IPS-15b (cell line): Measurements from ENCODE around the gene GPR139.

ENCODE experiments used
- H3K27me3 ChIP-seq: one replicate; pipeline ENCODE4 v1.6.1; 2013; ENCODE audit warnings: low read length; ENCODE audit not compliant: control insufficient read depth, insufficient read depth
- H3K36me3 ChIP-seq: one replicate; pipeline ENCODE4 v1.6.1; 2013; ENCODE audit warnings: low read length; ENCODE audit not compliant: control insufficient read depth, insufficient read depth
- H3K4me1 ChIP-seq: one replicate; pipeline ENCODE4 v1.6.1; 2013; ENCODE audit warnings: mild to moderate bottlenecking, low read length; ENCODE audit not compliant: control insufficient read depth, insufficient read depth
- H3K4me3 ChIP-seq: one replicate; pipeline ENCODE4 v1.5.1; 2013; ENCODE audit warnings: low read depth, low read length
- H3K9ac ChIP-seq: one replicate; pipeline ENCODE4 v1.6.1; 2013; ENCODE audit warnings: low read depth, mild to moderate bottlenecking, low read length
- H3K9me3 ChIP-seq: one replicate; pipeline ENCODE4 v1.6.1; 2013; ENCODE audit warnings: mild to moderate bottlenecking, low read length; ENCODE audit not compliant: control insufficient read depth, insufficient read depth

GPR139 gene

DNA sequence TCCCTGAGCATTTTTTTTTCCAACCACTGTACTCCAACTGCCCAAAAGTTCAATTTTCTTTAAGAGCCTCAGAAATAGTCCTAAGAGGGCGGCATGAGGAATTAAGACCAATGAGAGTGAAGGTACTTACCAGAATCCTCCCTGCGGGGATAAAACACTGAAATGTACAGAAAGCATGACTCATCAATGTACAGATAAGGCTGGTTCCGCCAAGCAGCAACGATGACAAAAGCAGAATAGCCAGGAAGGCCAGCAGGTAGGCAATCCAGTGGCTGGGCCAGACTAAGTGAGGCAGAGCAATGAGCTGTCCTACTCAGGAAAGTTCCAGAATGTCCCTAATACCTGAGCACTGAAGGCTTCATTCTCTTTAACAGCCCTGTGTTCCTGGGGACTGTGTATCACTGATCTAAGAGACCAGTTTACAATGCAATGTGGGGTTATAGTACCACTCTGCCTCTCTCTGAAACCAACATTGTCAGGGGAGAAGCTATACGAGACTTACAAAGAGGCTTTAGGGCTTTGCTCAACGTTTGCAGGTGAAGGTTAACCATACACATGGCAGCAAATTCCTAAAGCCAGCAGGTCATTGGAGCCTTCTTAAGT, 11.0 kb upstream of the GPR139 start:
- Histone ChIP-seq H3K4me3 (no peak overlapping the region), H3K4me1 (no peaks in the 10 kb centered on the region), H3K9me3 (no peaks in the 10 kb centered on the region), H3K9ac (no peak overlapping the region), H3K27me3 (no peaks in the 10 kb centered on the region), H3K36me3 (no peaks in the 10 kb centered on the region)

DNA sequence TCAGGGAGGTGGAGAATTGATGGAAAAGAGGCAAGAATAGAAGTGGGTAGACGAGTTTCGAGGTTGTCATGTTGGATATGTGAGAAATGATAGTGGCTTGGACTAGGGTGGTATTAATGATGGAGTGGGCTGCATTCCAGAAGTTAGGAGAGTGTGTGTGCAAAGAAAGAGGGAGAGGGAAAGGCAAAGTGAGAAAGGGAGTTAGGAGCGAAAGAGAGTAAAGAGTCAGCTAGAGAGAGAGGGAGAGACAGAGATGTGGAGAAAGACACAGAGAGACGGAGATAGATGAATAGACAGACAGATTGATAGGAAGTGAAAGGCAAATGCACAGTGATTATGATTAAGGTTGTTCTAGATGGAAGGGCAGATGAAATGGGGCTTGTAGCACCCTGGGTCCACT, 5.4 kb upstream of the GPR139 start:
- H3K4me3 ChIP-seq: no peak overlapping the region
- peaks cover 3% of the 10 kb centered on the region for H3K4me1 ChIP-seq
- H3K27me3 ChIP-seq: peaks cover 23% of the 10 kb centered on the region
- H3K9me3 ChIP-seq: no peaks in the 10 kb centered on the region
- no peaks in the 10 kb centered on the region for H3K36me3 ChIP-seq
- no peak overlapping the region for H3K9ac ChIP-seq

DNA sequence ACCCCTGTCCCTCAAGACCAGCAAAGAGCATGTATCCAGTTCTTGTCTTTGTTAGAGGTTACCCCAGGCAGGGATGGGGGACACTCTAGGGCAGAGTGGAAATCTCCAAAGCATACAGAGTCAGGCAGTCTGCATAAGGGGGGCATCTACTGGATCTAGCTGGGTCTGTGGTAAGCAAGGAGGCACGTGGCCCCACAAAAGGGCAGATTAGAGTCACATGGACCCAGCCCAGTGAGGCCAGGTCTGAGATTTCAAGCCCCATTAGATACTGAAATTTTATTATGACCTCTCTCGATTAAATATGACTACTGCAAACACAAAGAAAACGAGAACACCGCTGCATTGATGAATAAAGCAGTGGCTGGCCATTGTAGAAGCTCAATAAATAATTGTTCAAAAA, 1.6 kb upstream of the GPR139 start:
- Histone ChIP-seq H3K9me3 (no peaks in the 10 kb centered on the region), H3K27me3 (peaks cover 54% of the 10 kb centered on the region), H3K36me3 (no peaks in the 10 kb centered on the region), H3K9ac (no peak overlapping the region), H3K4me1 (peaks cover 7% of the 10 kb centered on the region), H3K4me3 (no peak overlapping the region)

DNA sequence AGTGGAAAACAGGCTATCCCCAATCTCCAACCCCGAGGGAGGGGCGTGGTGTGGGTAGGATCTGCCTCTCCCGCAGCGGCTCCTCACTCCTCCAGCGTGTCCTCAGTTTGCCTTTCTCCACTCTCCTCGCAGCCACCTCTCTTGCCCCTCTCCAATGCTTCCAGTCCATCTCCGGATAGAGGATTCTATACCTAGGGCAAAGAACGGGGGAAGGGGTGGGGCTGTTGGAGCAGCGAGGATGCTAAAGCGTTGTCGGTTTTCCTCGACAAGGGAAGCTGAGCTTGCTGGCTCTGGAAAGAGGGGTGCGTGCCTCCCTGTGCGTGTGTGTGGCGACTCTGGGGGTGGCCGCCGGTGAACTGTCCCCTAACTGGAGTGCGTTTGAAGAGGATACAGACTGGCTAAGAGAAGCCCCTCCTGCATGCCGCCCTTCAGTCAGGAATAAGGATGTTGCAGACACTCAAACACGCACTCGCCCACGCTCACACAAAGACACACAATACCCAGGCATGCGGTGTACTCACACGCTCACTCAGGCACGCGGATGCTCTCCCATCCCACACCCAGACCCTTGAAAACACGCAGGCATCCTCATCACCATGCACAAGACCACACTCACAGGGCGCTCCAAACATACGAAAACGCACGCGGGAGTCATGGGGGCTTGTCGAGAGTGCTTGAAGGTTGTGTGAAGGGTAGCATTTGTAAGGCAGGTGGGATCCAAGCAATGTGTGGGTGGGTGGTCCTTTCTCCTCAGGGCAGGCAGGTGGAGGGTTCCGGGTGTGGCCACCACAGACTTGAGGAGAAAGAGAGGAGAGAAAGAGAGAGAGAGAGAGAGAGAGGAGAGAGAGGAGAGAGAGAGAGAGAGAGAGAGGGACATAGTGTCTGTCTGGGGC, 655 bp upstream of the GPR139 start:
- H3K4me3 ChIP-seq: peak overlapping the region; percentile 82
- H3K27me3 ChIP-seq: peaks cover 54% of the 10 kb centered on the region
- H3K36me3 ChIP-seq: no peaks in the 10 kb centered on the region
- peaks cover 7% of the 10 kb centered on the region for H3K4me1 ChIP-seq
- H3K9ac ChIP-seq: no peak overlapping the region
- no peaks in the 10 kb centered on the region for H3K9me3 ChIP-seq

DNA sequence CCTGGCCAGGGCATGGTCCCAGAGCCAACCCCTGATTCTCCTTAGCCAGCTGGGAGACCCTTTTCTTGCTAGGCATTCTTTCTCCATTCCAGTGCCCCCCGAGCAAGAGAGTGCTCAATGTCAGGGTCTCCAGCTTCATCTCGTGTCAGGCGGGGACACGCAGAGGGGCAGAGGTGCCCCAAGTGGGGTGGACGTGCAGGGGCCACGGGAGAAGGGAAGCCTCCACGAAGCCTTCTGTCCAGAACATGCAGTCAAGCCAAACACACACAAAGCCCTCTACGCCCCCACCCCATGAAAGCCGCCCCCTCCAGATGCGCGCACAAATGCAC, 852 bp downstream of the GPR139 start:
- peak overlapping the region; percentile 82 for H3K4me3 ChIP-seq
- H3K27me3 ChIP-seq: peaks cover 54% of the 10 kb centered on the region

DNA sequence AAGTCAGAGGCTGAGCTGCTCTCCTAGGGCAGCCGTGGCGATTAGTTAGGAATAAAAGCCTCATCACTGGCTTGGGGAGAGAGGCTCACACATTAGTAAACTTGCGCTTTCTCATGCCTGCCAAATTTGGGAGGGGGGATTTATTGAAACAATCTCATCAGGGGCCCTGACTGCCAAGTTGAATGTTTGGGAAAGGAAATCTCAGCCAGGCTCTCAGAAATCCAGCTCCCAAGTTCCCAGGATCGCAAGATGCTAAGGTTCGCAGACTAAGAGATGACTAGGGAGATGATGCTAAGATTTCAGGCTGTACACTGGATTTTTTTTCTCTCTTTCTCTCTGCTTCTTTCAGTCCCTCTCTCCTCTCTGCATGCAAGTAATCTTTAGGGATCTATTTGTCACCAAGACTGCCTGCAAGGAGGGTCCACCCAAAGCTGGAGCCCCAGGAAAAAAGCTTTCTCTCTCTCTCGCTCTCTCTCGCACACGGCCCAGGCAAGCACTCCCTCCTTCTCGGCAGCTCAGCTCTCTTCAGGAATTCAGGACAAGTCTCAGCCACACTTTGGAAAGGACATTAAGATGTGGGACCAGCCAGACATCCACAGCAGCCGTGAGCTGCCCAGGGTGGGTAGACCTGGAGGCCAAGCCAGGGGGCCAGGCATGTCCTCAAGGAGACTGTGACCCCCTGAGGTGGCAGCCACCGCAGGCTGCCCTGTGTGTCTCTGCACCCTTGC, 1.4 kb downstream of the GPR139 start:
- Histone ChIP-seq H3K9ac (no peak overlapping the region), H3K27me3 (peaks cover 54% of the 10 kb centered on the region), H3K4me3 (peak overlapping the region; percentile 82), H3K36me3 (no peaks in the 10 kb centered on the region), H3K9me3 (no peaks in the 10 kb centered on the region), H3K4me1 (peaks cover 7% of the 10 kb centered on the region)

More for the DNA sequence above, 852 bp downstream of the GPR139 start:
- Histone ChIP-seq H3K9ac (no peak overlapping the region), H3K4me1 (peaks cover 7% of the 10 kb centered on the region), H3K36me3 (no peaks in the 10 kb centered on the region), H3K9me3 (no peaks in the 10 kb centered on the region)

DNA sequence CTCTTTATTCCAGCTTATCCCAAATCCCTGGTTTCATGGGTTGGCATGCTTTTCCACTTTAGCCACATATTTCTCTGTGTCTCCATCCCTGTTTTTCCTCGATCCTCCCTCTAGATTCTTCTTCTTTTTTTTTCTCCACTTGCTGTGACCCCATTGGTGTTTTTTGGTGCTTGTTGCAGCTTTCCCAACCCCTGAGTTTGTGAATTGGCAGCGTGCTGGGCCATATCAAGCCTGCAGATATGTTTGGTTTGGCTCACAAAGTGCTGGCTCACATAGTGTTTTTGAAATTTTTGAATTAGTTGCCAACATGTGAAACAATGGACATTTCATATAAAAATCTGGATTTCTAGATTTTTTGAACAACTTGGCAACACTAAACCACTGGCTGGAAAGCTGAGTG, 8.8 kb downstream of the GPR139 start:
- H3K36me3 ChIP-seq: no peaks in the 10 kb centered on the region
- H3K4me3 ChIP-seq: no peak overlapping the region
- no peak overlapping the region for H3K9ac ChIP-seq
- H3K4me1 ChIP-seq: no peaks in the 10 kb centered on the region
- H3K27me3 ChIP-seq: no peaks in the 10 kb centered on the region
- H3K9me3 ChIP-seq: no peaks in the 10 kb centered on the region

DNA sequence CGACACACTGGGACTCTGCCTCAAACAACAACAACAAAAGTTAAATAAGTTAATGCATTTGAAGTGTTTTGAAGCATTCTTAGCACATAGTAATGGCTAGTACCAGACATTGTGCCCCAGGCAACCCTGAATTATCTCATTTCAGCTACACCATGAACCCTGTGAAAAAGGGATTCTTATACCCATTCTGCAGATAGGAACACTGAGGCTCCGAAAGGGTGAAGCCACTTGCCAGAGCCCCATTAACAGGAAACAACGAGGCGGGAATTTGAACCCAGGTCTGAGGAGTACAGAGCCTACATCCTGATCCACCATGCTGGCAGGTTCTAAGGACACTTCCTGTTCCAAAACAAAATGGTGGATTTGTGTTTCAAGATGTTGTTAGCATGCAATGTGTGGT, 9.2 kb downstream of the GPR139 start:
- Histone ChIP-seq H3K9me3 (no peaks in the 10 kb centered on the region), H3K4me3 (no peak overlapping the region), H3K4me1 (no peaks in the 10 kb centered on the region), H3K36me3 (no peaks in the 10 kb centered on the region), H3K27me3 (no peaks in the 10 kb centered on the region), H3K9ac (no peak overlapping the region)

DNA sequence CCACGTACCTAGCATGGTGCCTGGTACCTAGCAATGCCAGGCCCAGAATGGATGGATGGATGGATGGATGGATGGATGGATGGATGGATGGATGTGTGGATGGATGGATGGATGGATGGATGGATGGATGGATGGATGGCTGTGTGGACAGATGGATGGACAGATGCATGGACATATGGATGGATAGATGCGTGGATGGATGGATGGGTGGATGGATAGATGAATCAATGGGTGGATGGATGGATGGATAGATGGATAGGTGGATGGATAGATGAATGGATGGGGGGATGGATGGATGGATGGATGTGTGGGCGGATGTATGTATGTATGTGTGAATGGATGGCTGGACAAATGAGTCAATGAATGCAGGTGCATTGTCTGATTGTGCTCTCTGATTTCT, 12.6 kb downstream of the GPR139 start:
- no peak overlapping the region for H3K4me3 ChIP-seq
- no peaks in the 10 kb centered on the region for H3K9me3 ChIP-seq
- no peaks in the 10 kb centered on the region for H3K27me3 ChIP-seq
- H3K36me3 ChIP-seq: no peaks in the 10 kb centered on the region
- no peak overlapping the region for H3K9ac ChIP-seq
- no peaks in the 10 kb centered on the region for H3K4me1 ChIP-seq

DNA sequence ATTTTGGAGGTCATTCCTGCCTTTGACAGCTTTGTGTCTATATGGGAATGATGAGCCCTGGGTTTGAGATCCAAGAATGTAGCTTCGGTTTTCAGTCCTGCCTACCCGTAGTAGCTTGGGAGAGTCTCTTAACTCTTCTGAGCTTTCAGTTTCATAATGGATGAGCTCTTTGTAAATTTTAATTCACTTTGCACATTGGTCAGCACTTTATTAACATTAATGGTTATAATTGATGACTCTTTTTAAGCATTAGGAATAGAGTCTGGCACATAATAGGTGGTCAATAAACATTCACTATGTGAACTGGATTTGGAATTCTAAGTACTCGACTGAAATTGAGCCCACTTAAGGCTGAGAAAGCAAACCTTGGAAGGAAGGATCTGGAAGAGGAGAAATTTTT, 17.3 kb downstream of the GPR139 start:
- Histone ChIP-seq H3K4me1 (no peaks in the 10 kb centered on the region), H3K36me3 (no peaks in the 10 kb centered on the region), H3K9ac (no peak overlapping the region), H3K9me3 (no peaks in the 10 kb centered on the region), H3K27me3 (no peaks in the 10 kb centered on the region), H3K4me3 (no peak overlapping the region)

DNA sequence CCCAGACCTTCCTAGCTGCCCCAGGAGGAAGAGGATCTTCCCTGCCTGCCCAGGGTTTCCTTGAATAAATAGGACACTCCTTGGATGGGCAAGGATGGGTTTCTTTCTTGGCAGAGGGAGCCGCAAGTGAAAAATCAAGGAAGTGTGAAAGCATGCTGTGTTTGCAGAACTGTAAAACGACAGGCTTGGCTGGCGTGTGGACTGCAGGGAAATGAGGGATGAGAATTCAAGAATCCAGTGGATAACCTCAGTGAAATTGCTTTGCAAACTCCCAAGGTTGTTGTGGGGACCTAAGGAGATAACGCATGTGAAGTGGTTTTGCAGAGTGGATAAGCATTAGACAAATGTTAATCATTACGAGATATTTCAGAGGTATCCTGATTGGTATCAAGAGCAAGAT, 20.4 kb downstream of the GPR139 start:
- H3K27me3 ChIP-seq: no peaks in the 10 kb centered on the region
- no peaks in the 10 kb centered on the region for H3K36me3 ChIP-seq
- H3K9me3 ChIP-seq: no peaks in the 10 kb centered on the region
- no peak overlapping the region for H3K4me3 ChIP-seq
- H3K9ac ChIP-seq: no peak overlapping the region
- peaks cover 3% of the 10 kb centered on the region for H3K4me1 ChIP-seq

DNA sequence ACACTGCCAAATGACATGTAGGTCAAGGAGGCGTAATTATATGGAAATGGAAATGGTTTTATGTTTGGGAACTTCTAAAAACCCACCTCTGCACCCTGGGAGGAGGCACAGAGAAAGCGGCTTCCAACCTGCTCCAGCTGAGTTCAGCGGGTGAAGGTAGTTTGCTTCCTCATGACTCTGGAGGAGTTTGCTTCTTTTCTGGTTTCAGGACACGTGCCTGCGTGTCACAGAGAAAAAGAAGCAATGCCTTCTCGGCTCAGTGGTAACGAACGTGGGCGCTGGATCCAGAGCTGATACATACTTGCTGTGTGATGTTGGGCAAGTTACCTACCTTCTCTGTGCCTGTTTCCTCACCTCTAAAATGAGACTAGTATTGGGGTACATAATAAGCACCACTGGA, 22.1 kb downstream of the GPR139 start:
- H3K9me3 ChIP-seq: no peaks in the 10 kb centered on the region
- H3K36me3 ChIP-seq: no peaks in the 10 kb centered on the region
- H3K27me3 ChIP-seq: no peaks in the 10 kb centered on the region
- no peak overlapping the region for H3K9ac ChIP-seq
- H3K4me3 ChIP-seq: no peak overlapping the region
- H3K4me1 ChIP-seq: peaks cover 3% of the 10 kb centered on the region
